Measurements from ENCODE around the gene GABPA.
A peak's percentile ranks its signal among the peaks of the same experiment; 100 is the strongest.
"Not testable (repeated sequence)": the region's sequence is repeated elsewhere in the genome, so short reads cannot be mapped to it uniquely, and the experiment has no call there.

GABPA gene

GRCh38 chr21:25742900-25743299, 8.1 kb downstream of the GABPA start:
- no peak for DNase-seq

DNA sequence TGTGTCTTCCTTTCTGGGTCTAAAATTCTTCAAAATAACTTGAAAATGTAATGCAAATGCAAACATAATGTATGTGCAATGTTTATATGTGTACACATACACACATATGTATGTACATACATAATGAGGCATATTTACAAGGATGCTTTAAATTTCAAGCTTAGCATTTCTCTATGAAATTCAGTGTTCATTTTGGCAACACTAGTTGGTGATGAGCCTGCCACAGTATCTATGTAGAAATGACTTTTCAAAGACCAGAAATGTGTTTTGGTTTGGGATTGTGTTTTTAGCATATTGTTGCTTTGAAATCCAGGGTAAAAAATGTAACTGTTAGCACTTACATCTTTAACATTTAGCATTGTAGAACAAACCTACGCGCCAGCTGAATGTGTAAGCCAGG, 10.1 kb downstream of the GABPA start:
- DNase-seq: no peak

DNA sequence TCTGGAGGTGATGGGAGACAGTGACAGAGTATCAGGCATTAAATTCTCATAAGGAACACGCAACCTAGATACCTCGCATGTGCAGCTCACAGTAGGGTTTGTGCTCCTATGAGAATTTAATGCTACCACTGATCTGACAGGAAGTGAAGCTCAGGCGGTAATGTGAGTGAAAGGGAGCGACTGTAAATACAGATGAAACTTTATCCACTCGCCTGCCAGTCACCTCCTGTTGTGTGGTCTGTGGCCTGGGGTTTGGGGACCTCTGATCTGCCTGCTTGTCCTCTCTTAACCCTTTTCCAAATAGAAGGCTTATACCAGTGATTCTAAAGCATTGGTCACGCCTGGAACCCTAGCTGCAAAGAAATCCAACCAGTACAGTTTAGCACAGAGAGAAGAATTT, 15.3 kb downstream of the GABPA start:
- no peak for DNase-seq

GRCh38 chr21:25752416-25752815, 17.6 kb downstream of the GABPA start:
- DNase-seq: no peak

GRCh38 chr21:25756190-25756932, 21.6 kb downstream of the GABPA start:
- no peak for DNase-seq

- DNase-seq: no peak
Measured at GRCh38 chr21:25757531-25757930, 22.8 kb downstream of the GABPA start.

GRCh38 chr21:25759573-25759972, 24.8 kb downstream of the GABPA start:
- no peak for DNase-seq

DNA sequence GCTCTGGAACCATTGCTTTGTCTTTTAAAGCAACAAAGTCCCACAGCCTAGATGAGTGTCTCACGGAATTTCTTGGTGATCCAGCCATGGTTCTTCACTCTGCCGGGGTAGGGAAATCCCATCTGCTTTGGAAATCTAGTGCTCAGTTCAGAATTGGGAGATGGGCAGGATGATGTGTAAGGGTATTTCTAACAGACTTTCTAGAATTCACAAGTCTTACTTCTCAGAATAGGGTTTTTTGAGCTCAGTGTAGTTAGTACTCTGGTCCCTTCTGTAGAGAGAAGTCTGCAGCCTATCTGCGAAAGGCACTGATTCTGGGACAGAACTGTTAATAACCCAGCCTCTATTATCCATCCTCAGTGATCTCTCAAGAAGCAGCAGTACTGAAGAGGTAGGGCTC, 25.3 kb downstream of the GABPA start:
- no peak for DNase-seq

DNA sequence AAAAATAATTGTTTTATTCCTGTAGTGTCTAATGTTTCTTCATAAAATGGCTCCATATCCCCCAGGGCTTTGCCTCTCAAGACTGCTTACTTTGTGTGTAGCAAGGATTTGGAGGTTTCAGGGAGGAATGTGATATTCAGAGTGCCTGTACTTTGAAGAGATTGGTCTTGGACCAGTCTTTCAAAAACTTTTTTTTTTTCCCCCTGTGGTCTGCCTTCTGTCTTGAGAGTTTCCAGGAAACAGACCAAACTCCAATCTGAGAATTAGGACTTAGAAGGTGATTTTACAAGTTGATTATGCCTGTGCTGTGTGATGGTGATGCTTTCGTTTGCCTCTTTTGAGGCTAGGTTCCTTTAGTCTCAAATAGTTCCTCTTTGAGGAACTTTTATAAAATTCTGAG, 25.9 kb downstream of the GABPA start:
- DNase-seq: no peak

DNA sequence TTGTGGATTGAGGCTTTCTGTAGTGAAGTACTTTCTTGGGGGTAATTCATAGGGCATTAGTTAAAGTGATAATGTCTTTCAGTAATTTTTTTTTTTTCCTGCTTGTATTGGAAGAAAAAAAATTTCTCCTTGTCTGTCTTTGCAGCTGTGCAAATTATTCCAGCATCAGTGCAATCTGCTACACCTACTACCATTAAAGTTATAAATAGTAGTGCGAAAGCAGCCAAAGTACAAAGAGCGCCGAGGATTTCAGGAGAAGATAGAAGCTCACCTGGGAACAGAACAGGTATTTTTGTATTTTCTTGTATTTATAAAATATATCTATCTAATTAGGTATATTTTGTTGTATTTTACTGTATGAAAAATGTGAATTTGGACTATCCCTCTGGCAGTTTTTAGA, 29.3 kb downstream of the GABPA start:
- DNase-seq: no peak

DNA sequence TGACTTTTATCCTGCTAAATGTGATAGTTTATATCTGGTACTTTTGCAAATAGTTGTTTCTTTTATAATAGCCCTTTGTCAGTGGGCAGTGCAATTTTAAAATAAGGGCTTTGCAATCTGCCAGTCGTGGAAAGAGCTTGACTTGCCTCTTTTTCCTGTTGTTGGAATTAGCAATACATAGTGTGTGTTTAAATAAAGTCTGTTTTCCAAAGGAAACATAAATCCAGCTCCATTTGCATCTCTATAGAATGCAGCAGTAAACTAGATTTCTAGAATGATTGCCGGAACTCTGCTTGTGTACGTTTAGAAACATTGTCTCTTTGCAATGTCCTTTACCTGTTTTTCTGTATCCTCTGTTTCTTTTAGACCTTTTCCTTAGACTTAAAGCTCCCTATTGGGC, 33.1 kb downstream of the GABPA start:
- no peak for DNase-seq

DNA sequence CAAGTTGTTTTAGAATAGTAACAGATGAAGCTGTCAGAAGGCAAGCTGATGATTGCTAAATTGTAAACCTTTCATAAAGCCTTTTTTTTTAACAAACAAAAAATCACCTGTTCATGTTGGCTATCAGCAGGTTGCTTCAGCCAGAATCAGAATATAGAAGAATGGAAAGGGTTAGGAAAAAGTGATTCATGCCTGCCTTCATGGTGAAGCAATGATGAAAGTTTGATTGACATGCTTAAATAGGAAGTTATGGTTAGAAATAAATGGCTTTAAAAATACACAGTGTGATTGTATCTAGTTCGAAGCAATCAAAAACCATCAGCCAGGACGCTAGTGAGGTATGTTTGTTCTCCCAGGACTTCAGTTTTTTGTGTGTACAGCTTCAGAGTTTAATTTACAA, 37.9 kb downstream of the GABPA start:
- no peak for DNase-seq

DNA sequence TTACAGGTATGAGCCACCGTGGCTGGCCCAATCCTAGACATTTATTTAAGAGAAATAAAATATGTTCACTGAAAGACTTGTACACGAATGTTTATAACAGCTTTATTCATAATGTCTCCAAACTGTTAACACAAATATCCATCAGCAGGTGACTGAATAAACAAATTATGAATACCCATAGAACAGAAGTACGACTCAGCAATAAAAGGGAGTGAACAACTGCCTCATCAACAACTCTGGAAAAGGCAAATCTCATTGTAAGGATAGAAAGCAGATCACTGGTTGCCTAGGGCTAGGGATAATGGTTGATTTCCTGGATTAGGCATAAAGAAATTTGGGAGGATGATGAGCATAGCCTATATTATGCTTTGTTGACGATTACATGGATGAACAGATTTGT, 41.7 kb downstream of the GABPA start:
- DNase-seq: no peak

DNA sequence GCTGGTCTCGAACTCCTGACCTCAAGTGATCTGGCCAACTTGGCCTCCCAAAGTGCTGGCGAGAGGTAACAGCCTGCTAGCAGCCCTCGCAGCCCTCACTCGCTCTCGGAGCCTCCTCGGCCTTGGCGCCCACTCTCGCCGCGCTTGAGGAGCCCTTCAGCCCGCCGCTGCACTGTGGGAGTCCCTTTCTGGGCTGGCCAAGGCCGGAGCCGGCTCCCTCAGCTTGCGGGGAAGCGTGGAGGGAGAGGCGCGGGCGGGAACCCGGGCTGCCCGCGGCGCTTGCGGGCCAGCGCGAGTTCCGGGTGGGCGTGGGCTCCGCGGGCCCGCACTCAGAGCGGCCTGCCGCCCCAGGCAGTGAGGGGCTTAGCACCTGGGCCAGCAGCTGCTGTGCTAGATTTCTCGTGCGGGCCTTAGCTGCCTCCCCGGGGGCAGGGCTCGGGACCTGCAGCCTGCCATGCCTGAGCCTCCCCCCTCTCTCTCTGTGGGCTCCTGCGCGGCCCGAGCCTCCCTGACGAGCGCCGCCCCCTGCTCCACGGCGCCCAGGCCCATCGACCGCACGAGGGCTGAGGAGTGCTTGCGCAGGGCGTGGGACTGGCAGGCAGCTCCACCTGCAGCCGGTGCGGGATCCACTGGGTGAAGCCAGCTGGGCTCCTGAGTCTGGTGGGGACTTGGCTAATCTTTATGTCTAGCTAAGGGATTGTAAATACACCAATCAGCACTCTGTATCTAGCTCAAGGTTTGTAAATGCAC, 43.5 kb downstream of the GABPA start:
- not testable (repeated sequence) for DNase-seq

GRCh38 chr21:25788677-25789076, 53.9 kb downstream of the GABPA start:
- DNase-seq: no peak

- peak; percentile 8 for DNase-seq
Measured at GRCh38 chr21:25790122-25790877, 55.5 kb downstream of the GABPA start.

- no peak for DNase-seq
Measured at GRCh38 chr21:25790878-25791204, 56.1 kb downstream of the GABPA start.

DNA sequence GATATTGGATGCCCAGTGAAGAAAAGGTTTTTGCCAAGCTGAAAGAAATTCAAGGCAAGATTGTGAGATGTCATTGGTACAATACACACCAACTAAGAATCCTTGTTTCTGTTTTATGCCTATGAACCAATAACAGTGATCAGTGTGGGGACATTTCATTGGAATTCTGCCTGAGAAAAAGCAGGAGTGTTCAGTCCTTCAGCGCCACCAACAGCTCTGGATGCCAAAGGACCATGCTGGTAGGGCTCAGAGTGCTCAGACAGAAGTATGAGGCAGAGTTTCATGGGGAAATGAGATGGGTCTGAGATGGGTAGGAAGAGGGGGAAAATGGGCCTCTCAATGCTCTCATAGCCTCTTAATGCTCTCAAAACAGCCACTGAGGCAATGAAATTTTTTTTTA, 56.5 kb downstream of the GABPA start:
- no peak for DNase-seq

DNA sequence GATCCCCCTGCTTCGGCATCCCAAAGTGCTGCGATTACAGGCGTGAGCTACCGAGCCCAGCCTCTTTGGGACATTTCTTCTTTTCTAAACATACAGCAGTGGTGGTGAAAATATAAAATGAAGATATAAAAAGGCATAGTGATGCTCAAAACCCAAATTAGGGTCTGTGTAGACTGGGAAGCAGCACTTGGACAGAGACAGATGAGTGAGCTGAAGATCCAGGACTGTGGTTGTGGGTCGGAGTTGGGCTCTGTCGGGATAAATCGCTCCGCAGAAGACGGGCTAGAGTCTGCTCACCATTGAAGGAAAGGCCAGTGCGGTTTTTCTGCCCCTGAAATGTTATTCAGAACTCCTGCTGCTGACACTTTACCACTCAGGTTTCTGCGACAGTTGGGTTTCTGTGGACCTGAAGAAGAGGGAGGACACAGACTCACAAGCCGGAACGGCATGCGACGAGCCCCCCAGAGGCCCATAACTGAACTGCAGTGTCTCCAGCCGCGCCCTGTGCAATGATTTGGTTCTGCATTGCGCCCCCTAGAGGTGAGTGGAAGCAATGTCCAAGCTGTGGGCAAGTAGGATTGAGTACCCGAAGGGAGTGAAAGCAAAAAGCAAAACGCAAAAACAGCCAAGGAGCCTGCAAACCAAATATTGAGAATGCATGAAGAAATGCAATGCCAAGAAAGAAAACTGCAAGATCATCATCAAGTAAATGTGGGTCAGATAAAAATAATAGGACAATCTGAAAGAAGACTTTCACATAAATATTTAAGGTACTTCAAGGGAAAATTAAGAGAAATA, 66.6 kb downstream of the GABPA start:
- peak; percentile 66 for DNase-seq

GRCh38 chr21:25806060-25806459, 71.3 kb downstream of the GABPA start:
- DNase-seq: no peak

DNA sequence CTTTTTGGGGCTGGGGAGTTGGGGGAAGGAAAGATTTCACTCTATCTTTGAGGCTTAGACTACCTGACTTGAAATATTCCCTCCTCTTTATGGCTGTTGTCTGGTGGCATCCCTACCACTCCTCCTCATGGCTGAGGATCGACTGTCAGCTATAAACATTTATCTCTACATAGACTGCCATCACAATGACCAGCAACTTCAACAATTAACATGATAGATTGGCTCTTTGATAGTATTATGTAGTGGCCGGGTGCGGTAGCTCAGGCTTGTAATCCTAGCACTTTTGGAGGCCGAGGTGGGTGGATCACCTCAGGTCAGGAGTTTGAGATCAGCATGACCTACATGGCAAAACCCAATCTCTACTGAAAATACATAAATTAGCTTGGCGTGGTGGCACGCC, 72.4 kb downstream of the GABPA start:
- DNase-seq: no peak

GRCh38 chr21:25809013-25809412, 74.2 kb downstream of the GABPA start:
- no peak for DNase-seq

DNA sequence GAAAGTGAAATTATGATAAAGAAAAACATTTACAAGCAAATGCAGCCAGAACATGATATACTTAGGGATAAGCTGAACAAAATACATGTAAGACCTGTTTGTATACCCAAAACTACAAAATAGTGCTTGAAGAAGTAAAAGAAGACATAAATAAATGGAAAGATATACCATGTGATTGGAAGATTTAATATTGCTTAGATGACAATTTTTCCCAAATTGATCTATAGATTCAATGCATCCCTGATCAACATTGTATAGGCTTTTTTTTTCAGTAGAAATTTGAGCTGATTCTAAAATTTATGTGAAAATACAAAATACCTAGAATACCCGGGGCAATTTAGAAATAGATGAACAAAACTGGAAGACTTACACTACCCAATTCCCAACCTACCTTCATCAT, 76.4 kb downstream of the GABPA start:
- no peak for DNase-seq

All from NCI-H1092 (cell line).